Stimulated activated CD4-positive, alpha-beta T cell treated with anti-CD3 and anti-CD28 coated beads, Interleukin-15, amount 100 ng/mL, for 1 hour (primary cell): ENCODE data around the gene SP140L.
"Not testable (repeated sequence)": the region's sequence is repeated elsewhere in the genome, so short reads cannot be mapped to it uniquely, and the experiment has no call there.

ENCODE experiments used
- DNase-seq, 2 donors: peaks; one replicate each; pipeline ENCODE4 v3.0.0-alpha.2; 2020; ENCODE audit warnings: low read depth in 1 of 2, low spot score in 1 of 2

The SP140L gene

GRCh38 chr2:230326453-230327417 is at the start of gene SP140L:
Gene SP140L, plus strand, starts transcription at chr2:230327193. Its CDS starts 77 bp downstream, at chr2:230327270.
- DNase-seq: peak; percentile 48 to 54

GRCh38 chr2:230282936-230283335 is 44.1 kb upstream of the SP140L start:
- DNase-seq: no peak

DNA sequence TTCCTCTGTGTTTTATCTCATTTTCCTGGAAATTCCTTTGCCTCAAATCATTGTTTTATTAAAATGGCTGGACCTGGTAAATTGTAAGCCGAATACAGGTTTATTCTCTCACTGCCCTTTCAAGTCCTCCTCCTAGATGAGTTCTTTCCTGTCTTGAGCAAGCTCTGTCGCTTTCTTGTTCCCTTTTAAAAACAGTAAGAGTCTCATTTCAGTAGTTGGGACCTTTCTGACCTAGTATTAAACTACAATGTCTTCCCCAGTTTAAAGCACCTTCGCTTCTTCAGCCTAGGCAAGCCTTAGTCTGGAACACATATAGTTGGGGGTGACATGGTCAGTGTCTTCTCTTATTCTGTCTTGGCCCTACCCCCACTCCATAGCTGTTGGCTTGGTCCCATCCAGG is 40.9 kb upstream of the SP140L start:
- no peak for DNase-seq

DNA sequence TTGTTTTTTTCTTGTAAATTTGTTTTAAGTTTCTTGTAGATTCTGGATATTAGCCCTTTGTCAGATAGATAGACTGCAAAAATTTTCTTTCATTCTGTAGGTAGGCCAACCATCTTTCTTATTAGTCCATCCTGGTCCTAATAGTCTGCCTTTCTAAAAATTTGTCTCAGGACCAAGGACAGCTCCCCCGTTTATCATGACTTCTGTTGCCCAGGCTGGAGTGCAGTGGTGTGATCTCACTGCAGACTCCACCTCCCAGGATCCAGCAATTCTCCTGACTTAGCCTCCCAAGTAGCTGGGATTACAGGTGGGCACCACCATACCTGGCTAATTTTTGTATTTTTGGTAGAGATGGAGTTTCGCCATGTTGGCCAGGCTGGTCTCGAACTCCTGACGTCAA is 37.7 kb upstream of the SP140L start:
- DNase-seq: not testable (repeated sequence)

- no peak for DNase-seq
Measured at GRCh38 chr2:230295192-230295591, 31.8 kb upstream of the SP140L start.

GRCh38 chr2:230296917-230297316 is 30.1 kb upstream of the SP140L start:
- DNase-seq: no peak

DNA sequence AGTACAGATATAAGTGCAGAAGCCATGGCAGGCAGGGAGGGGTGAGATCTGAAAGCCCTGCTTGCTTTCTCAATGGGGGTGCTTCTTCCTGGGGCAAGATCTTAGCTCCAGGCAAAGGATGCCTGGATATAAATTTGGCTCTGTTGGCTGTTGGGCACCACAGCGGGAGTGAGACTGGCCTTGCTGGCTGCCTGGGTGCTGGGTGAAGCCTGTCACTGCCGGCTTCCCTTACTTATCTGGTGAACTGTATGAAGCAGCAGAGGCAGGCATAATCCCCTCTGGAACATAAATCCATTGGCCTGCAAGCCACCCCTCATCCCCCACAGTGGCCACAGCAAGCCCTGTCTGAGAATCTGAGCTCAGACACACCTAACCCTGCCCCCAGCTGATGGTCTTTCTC is 27.4 kb upstream of the SP140L start:
- no peak for DNase-seq

GRCh38 chr2:230305416-230306275 is 21.3 kb upstream of the SP140L start:
- no peak for DNase-seq

GRCh38 chr2:230306474-230306873 is 20.5 kb upstream of the SP140L start:
- no peak for DNase-seq

- DNase-seq: no peak
Measured at GRCh38 chr2:230307485-230307884, 19.5 kb upstream of the SP140L start.

- no peak for DNase-seq
Measured at GRCh38 chr2:230308402-230309000, 18.5 kb upstream of the SP140L start.

- not testable (repeated sequence) for DNase-seq
Measured at GRCh38 chr2:230310792-230311191, 16.2 kb upstream of the SP140L start.

- not testable (repeated sequence) for DNase-seq
Measured at GRCh38 chr2:230311634-230312033, 15.4 kb upstream of the SP140L start.

DNA sequence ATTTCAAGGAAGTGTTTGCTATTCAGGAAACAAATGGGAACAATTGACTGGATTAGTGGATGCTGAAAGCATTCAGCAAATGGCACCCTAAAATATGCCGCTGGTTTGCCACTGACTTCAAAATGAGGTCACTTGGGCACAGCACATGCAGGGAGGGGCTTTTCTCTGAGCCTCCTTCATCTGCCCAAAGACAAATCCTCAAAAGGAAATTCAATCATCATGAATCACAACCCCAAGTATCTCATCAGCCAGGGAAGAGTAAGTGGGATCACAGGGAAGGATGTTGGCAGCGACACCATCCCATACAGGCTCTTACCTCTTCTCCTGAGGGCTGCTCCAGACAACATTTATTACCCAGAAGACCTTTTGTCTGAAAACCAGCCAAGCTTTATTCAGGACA is 14.4 kb upstream of the SP140L start:
- DNase-seq: no peak

- DNase-seq: no peak
Measured at GRCh38 chr2:230317366-230317765, 9.6 kb upstream of the SP140L start.

GRCh38 chr2:230318190-230319121 is 8.5 kb upstream of the SP140L start:
- DNase-seq: no peak

- peak in 1 of 2 donors; percentile 52 for DNase-seq
Measured at GRCh38 chr2:230319211-230319862, 7.7 kb upstream of the SP140L start.

DNA sequence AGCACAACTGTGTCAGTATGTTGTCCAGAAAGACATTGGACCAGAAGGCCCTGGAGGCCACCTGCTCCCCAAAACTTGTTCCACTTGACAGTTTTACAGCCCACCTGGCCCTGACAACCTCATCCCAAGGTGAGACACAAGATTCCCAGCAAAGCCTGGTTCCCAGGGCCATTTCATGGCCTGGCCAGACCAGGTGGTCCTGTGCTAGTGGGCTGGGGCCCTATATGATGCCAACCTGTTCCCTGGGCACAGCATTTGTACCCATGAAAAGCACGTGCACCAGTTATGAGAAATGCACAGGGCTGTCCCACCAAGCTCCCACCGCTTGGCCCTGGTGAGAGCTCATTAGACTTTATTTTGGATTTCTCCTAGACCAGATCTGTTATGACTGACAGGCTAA is 6.0 kb upstream of the SP140L start:
- DNase-seq: no peak

DNA sequence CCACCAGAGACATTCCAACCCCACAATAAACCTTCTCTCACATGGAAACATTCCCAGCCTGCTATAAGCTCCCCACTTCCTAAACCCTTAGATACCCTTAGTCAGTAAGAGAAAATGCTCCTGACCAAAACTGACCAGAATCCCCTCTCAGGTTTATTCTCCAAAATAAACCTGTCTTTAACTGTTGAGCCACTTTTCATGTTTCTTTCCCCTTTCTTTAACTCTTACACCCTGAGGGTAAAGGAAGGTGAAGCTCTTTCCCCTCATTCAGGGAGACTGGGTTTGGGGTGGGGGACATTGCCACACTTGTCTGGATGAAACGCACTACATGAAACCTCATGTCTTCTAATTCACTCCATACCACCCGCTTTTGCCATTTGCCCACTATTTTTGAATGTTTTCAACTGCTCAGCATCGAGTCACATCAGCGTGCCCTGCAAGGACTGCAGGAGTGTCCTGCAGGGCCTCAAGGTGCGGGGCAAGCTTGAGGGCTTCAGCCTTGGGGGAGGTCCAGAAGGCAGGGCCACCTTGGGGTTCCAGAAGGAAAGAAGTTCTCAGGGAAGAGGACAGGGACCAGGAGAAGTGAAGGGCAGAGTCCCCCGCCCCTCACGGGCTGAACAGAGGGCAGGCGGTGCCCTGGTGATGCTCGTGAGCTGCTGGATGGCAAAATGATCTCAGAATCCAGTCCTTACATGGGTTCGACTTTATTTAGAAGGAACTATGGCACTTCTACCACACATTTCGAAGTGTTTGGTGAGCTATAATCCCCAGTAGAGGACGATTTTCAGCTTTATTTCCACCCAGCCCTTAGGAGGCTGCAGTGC is 4.2 kb upstream of the SP140L start:
- no peak for DNase-seq
